GM18873 (cell line): ENCODE results near the gene ATP2C1.

Source experiments
- ATAC-seq: cut with Tn5 transposase; IDR thresholded peaks from one replicate; pipeline ENCODE4 v1.9.1; 2021; ENCODE audit warnings: mild to moderate bottlenecking, moderate library complexity, moderate number of reproducible peaks; ENCODE audit not compliant: unreplicated experiment, low FRiP score

The ATP2C1 gene

DNA sequence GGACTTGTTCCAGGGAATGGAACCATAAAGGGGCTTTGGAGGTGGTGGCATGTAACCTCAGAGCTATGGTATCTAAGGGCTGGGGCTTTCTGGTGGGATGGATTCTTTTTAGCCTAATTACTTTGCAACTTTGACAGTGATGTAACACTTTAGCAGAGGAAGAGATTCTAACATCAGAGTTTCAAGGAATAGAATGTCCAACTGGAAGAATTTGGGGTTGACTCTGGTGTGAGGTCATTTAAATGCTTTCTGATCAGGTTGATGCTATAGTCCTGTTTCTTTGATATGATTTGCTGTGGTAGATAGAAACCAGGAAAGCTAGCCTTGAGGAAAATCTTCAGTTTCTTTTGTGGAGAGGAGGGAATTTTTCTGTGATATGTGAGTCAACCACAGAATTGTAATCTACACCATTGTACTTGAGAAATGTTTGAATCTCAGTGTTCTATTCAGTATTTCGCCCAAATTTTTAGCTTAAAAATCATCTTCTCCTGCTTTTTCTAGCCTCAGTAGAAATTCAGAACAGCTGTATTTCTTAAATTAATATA lies 40.0 kb downstream of the ATP2C1 start:
- no peak for ATAC-seq

- no peak for ATAC-seq
Observed at GRCh38 chr3:130934442-130935089, 40.7 kb downstream of the ATP2C1 start.

DNA sequence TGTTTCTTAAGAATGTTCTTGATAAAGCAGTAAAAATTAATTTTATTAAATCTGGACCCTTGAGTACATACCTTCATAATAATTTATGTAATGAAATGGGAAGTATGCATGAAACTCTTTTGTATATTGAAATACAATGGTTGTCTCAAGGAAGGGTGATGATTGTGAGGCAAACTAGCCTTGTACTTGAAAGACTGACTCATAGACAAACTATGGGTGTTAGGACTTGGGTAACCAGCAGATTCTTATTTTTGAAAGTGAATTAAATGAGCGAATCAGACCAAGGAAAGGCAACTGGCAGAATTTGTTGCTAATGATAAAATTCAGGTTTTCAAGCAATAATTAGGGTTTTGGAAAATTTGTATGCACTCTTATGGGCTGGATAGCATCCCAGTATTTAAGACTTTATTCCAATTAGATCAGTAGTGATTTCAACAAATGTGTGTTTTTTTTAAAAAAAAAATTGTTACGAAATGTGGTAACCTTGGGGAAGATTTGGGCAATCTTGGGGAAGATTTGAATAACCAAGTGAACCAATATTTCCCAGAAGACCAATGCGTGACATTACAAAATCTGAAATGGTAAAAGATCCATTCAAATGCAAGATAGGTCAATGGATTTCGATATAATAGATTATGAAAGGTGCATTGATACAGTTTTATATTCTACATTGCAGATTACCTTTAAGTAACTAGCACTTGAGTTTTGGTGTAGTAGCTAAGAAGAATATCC lies 42.0 kb downstream of the ATP2C1 start:
- ATAC-seq: no peak

DNA sequence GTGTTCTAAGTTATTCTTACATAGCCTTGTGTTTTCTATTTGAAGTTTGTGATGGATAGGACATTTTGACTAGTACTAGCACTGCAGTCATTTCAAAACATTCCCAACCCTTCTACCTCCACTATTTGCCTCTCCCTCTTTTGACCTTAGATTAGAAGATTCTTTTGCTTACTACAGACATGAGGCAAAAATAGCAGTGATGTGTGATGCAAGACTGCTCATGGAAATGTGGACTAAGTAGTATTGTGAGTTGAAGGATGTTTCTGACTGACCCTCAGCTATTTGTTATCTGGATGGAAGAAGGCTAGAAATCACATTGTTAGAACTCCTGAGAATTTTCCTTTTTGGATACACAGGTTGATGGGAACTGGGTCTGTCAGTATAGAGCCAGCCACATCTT lies 45.9 kb downstream of the ATP2C1 start:
- ATAC-seq: no peak

DNA sequence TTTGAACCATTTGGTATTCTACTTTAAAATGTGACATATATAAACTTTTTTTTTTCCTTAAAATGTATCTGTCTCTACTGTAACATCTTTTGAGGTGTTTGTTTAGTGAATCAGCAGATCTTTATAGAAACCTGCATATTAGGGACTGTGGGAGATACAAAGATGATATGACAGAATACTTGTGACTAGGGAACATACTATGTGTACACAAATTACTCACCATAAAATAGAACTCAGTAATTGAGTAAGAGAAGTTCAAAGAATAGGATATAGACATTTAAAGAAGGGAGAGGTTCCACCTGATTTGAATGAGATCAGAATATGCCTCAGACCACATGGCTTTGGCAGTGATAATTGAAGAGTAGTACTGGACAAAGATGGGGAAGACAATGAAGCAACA lies 47.9 kb downstream of the ATP2C1 start:
- no peak for ATAC-seq

DNA sequence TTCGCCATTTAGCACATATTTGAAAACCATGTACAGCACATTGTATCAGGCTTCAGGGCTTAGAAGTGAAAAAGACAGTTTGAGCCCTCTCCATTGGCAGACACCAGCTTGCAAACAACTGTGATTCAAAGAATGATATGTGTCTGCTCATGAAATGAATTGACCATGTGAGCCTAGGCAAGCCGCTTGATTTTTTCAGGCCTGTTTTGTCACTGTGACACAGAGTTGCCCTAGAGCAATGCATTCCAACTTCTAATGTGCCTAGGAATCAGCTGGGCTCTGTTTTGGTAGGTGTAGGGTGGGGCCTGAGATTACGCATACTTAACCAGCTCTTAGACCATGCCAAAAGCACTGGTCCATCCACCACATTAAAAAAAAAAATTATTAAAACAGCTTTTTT lies 53.0 kb downstream of the ATP2C1 start:
- no peak for ATAC-seq

DNA sequence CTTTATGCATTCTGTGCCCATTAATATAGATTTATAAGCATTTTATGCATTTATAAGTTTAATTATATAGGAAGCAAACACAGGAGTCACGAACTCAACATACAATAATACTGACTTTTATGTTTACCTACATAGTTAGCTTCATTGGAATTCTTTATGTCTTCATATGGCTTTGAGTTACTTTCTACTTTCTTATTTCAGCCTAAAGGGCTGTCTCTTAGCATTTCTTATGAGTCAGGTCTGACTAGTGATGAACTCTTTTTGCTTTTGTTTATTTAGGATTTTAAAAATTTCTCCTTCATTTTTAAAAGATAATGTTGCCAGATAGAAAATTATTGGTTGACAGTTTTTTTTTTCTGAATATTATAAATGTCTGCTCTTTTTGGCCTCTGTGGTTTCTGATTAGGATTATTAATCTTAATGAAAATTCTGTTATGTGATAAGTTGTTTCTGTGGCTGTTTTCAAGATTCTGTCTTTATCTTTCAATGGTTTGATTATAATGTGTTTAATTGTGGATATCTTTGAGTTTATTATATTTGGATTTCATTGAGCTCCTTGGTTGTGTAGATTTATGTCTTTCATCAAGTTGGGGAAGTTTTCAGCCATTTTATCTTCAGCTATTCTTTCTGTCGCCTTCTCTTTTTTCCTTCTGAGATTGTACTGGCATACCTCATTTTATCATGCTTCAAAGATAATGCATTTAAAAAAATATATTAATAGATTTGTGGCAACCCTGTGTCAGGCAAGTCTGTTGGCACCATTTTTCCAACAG lies 54.3 kb downstream of the ATP2C1 start:
- ATAC-seq: no peak

- no peak for ATAC-seq
Observed at GRCh38 chr3:130948929-130949328, 55.0 kb downstream of the ATP2C1 start.

DNA sequence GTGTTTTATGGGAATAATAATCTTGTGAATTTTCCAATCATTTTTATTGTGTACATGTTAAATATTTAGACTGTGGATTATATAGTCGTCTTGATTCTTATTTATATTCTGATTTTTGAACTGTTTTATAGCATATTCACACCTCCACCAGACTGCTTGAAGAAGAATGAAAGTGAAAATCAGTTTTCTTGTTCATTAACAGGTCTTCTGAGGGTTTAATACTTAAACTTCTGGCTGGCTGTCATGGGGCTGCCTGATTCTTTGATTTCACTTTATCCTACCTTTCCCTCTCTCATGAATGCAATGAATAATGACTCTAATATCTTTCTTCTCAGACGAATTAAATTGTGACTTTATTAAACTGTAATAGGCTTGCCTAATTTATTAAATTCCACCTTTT lies 56.2 kb downstream of the ATP2C1 start:
- ATAC-seq: peak; percentile 60

DNA sequence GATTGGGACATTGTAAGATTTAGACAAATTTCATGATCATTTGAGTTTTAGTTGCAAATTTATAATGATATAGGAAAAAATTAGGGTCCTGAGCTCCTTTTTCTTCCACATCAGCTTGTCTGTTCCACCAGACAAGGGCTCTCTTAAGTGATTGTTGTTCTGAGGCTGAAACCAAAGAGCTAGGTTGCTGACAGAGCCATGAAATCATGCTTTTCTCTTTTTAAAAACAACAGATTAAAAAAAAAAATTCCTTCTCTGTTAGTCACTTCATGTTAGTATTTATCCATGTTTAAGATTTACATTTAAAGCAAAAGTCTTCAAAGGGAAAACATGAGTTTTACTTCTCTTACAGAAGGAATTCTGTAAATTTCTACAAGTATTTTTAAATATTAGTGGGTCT lies 56.8 kb downstream of the ATP2C1 start:
- ATAC-seq: no peak

DNA sequence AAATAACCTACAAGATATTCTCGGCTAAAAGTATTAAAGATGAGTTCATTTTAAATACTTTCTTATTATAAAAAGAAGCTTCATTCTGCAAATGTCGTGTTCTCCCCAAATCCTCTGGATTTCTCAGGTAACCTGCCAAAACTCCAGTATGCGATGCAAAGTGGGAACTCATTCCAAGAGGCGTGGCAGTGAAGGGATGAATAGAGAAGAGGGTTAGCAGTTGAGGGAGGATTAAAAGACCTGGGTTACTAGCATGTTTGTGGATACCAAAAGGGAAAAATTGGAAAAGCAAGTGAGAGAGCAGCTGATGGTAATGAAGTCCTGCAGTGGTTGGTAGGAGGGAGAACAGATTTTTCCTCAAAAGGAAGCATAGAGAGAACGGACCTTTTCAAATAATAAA lies 61.6 kb downstream of the ATP2C1 start:
- ATAC-seq: no peak

DNA sequence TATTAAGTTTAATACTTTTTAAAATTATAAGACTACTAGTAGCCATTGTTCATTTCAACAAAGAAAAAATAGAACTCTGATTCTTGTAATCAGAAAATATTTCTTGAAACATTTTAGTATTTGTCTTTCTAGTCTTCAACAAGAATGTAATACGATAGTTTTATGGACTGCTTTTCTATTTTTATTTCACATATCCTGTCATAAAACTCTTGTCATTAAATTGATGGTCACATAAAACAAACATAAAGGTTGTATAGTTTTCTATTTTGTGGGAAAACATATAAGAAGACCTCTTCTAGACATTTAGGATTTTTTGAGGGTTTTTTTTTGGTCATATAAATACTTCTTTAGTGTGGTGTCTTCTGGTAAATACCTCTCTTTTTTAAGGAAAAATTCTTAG lies 62.4 kb downstream of the ATP2C1 start:
- no peak for ATAC-seq

GRCh38 chr3:130956721-130957120 lies 62.8 kb downstream of the ATP2C1 start:
- no peak for ATAC-seq

DNA sequence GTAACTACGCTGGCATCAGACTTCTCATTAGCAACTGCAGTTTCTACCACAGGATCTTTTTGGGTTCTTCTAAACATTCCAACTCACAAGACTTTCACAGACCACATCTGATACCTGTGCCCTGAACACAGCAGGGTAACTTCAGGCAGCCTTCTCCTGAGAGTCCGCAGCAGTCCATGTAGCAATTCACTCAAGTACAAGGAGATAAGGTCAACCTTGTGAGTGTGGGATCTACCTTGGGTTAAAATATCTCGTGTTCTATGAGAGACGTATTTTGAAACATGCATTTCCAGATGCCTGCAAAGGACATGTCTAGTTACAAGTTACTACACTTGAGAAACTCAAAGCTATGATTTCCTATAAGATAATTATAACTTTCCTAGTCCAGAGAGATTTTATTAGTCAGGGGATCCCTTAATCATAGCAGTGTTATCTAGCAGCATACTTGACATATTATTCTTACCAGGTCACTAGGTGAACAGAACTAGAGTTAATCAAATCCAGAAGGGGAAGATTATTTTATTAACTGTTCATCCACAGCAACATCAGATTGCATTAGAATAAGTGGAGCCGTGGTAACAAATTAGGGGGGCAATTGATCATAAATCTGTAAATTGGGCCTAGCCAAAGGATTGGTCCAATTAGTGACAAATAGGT lies 66.4 kb downstream of the ATP2C1 start:
- no peak for ATAC-seq

- ATAC-seq: no peak
Observed at GRCh38 chr3:130961458-130961857, 67.6 kb downstream of the ATP2C1 start.

- ATAC-seq: no peak
Observed at GRCh38 chr3:130963444-130963843, 69.6 kb downstream of the ATP2C1 start.

GRCh38 chr3:130963878-130964277 lies 70.0 kb downstream of the ATP2C1 start:
- no peak for ATAC-seq

DNA sequence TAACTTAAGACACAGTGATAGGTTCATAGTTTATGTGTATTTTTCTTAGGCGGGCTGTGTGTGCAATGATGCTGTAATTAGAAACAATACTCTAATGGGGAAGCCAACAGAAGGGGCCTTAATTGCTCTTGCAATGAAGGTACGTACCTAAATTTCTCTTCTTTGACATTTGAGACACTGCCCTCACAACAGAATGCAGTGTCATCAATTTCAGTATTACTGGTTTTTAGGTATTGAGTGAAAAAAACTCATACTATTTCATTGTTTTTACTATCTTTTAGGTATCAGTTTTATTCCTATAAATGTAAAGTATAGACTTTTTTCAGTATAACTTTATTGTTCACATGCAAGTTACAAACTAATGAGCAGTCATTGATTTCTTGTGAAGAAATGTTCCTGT lies 73.4 kb downstream of the ATP2C1 start:
- no peak for ATAC-seq

DNA sequence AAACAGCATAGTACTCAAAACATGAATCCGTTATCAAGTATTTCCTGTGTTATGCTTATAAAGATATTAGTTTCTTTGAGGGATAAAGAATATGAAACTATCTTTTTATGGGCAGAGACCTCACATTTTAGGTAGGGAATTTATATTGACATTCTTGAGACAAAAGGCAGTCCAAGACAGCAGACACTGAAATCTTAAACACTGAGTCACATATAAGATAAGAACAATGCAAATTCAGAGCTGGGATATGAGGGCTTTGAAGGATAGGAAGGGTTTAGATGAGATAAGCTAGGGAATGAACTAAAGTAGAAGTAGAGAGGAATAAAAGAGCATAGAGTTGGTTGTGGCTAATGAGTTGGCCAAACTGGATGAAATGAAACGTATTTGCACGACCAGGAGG lies 74.3 kb downstream of the ATP2C1 start:
- no peak for ATAC-seq

GRCh38 chr3:130969621-130970020 lies 75.7 kb downstream of the ATP2C1 start:
- ATAC-seq: no peak

- ATAC-seq: no peak
Observed at GRCh38 chr3:130971208-130971607, 77.3 kb downstream of the ATP2C1 start.
